ENCODE results near the gene CCT6A. TPM values are rescaled to one million over a fixed set of nuclear protein-coding genes. Genes with fewer than 3 reads are reported as not detected.
"Not testable (repeated sequence)": the region's sequence is repeated elsewhere in the genome, so short reads cannot be mapped to it uniquely, and the experiment has no call there.

The CCT6A gene
- total RNA-seq, 1 donor from 2014 or later, result 150 TPM

GRCh38 chr7:56107954-56108258, 56.3 kb downstream of the CCT6A start:
- H3K36me3 Mint-ChIP-seq (ENCODE audit: insufficient read depth), result peaks cover 3% of the 10 kb centered on the region
- no peak overlapping the region for H3K27ac Mint-ChIP-seq
- no peak for TF ChIP-seq CTCF (IDR thresholded peaks at IDR 0.05; ENCODE audit: unreplicated experiment)
- DNase-seq (ENCODE audit: low spot score, unreplicated experiment), result no peak
- peaks cover 2% of the 10 kb centered on the region for H3K4me1 Mint-ChIP-seq (ENCODE audit: low read depth)
- no peak overlapping the region for H3K4me3 Mint-ChIP-seq (ENCODE audit: low read depth)
- no peaks in the 10 kb centered on the region for H3K27me3 Mint-ChIP-seq
- peaks cover 13% of the 10 kb centered on the region for H3K9me3 Mint-ChIP-seq (ENCODE audit: low read depth)

GRCh38 chr7:56110611-56111010, 59.0 kb downstream of the CCT6A start:
- H3K27ac Mint-ChIP-seq, result no peak overlapping the region
- H3K4me3 Mint-ChIP-seq (ENCODE audit: low read depth), result no peak overlapping the region
- no peak for TF ChIP-seq CTCF (IDR thresholded peaks at IDR 0.05; ENCODE audit: unreplicated experiment)
- H3K9me3 Mint-ChIP-seq (ENCODE audit: low read depth), result peaks cover 17% of the 10 kb centered on the region
- no peak for DNase-seq (ENCODE audit: low spot score, unreplicated experiment)
- peaks cover 2% of the 10 kb centered on the region for H3K4me1 Mint-ChIP-seq (ENCODE audit: low read depth)
- H3K27me3 Mint-ChIP-seq, result no peaks in the 10 kb centered on the region
- peaks cover 2% of the 10 kb centered on the region for H3K36me3 Mint-ChIP-seq (ENCODE audit: insufficient read depth)

- H3K27ac Mint-ChIP-seq; H3K4me1 Mint-ChIP-seq (ENCODE audit: low read depth); H3K36me3 Mint-ChIP-seq (ENCODE audit: insufficient read depth); H3K27me3 Mint-ChIP-seq; H3K4me3 Mint-ChIP-seq (ENCODE audit: low read depth); DNase-seq (ENCODE audit: low spot score, unreplicated experiment): not testable (repeated sequence)
- peaks cover 11% of the 10 kb centered on the region for H3K9me3 Mint-ChIP-seq (ENCODE audit: low read depth)
Measured at GRCh38 chr7:56112244-56112643, 60.7 kb downstream of the CCT6A start.

Other genes with a start within 250 kb of the CCT6A start
- gene SEPTIN14, start 189.0 kb upstream of the CCT6A start, total RNA-seq, result 0.07 TPM in 1 of 2 replicates, not detected in the other
- gene ZNF713, start 164.3 kb upstream of the CCT6A start, total RNA-seq, result 12.7 and 14.3 TPM in 2 replicates
- gene MRPS17, start 99.9 kb upstream of the CCT6A start, total RNA-seq, result 15.8 and 16.3 TPM in 2 replicates
- 50.3 and 56.3 TPM in 2 replicates for gene NIPSNAP2, start 87.2 kb upstream of the CCT6A start, total RNA-seq
- 36.6 and 39.8 TPM in 2 replicates for gene PSPH, start 321 bp upstream of the CCT6A start, total RNA-seq
- 89.5 and 90.8 TPM in 2 replicates for gene SUMF2, start 12.5 kb downstream of the CCT6A start, total RNA-seq
- 0.27 and 1.2 TPM in 2 replicates for gene PHKG1, start 41.2 kb downstream of the CCT6A start, total RNA-seq
- gene CHCHD2, start 54.7 kb downstream of the CCT6A start, total RNA-seq, result 137 TPM in 2 replicates
- gene NUPR2, start 64.7 kb downstream of the CCT6A start, total RNA-seq, result not detected in 2 replicates